HepG2 (cell line): ENCODE data around the gene DOCK2. TPM values are rescaled to one million over a fixed set of nuclear protein-coding genes. Genes with fewer than 3 reads are reported as not detected.

ENCODE experiments used
- ATAC-seq: fragments of 200-7000 bp; cut with Tn5 transposase; 3 replicates; pipeline ENCODE4 v1.9.1; 2020; ENCODE audit warnings: mild to moderate bottlenecking, moderate library complexity
- BruUV-seq: library from RNA; stranded (reverse); fragments of 400-500 nt; replicated peaks from 2 replicates; lab custom pipeline; 2021; lab: Mats Ljungman, UMichigan
- CTCF ChIA-PET: fragments of 300-600 bp; formaldehyde crosslinking; extraction: SDS; loops from one replicate; lab custom pipeline; 2021; ENCODE audit warnings: low total read pairs, inconsistent platforms, low intra/inter-chr PET ratio; lab: Yijun Ruan, JAX
- POLR2A ChIA-PET: fragments of 350-600 bp; sonication (Branson Sonifier 250); formaldehyde crosslinking; loops from one replicate; lab custom pipeline; 2020; ENCODE audit warnings: antibody characterized with exemption, inconsistent platforms; lab: Yijun Ruan, JAX
- DNase-seq: peaks from one replicate; pipeline ENCODE4 v3.0.0-alpha.2; 2015; ENCODE audit warnings: low spot score
- FAIRE-seq: peaks from 3 replicates; lab custom pipeline; 2011; peaks lifted over from hg19 to GRCh38; lab: Jason Lieb, UNC
- H2AFZ ChIP-seq: one replicate; pipeline ENCODE4 v1.6.1; 2011; ENCODE audit warnings: low read length, inconsistent platforms
- H3K27ac ChIP-seq: fragments of 300-600 bp; 3 replicates; pipeline ENCODE4 v1.8.0; 2011; ENCODE audit warnings: mixed run types, mild to moderate bottlenecking, mixed read lengths, low read length, inconsistent platforms; ENCODE audit not compliant: insufficient read depth; ENCODE audit errors: extremely low read length
- H3K27me3 ChIP-seq, 2 experiments: fragments of 200-600 bp in 1 of 2; 2 replicates in 1 of 2; 3 replicates in 1 of 2; pipeline versions ENCODE4 v1.6.0 to v1.8.0; 2011; ENCODE audit warnings: low read length in 2 of 2, mild to moderate bottlenecking in 2 of 2, moderate library complexity in 2 of 2, inconsistent platforms in 1 of 2; ENCODE audit not compliant: insufficient read depth in 2 of 2, control insufficient read depth in 1 of 2
- H3K36me3 ChIP-seq, 2 experiments: fragments of 200-600 bp in 1 of 2; replicated peaks in 1 of 2; 2 replicates in 1 of 2; 3 replicates in 1 of 2; pipeline versions ENCODE4 v1.5.1 to v1.8.0; 2011; ENCODE audit warnings: low read length in 2 of 2, inconsistent platforms in 1 of 2; ENCODE audit not compliant: insufficient read depth in 2 of 2, control insufficient read depth in 1 of 2
- H3K4me1 ChIP-seq: 2 replicates; pipeline ENCODE4 v1.5.1; 2012; ENCODE audit warnings: low read length, inconsistent platforms; ENCODE audit not compliant: insufficient read depth
- H3K4me2 ChIP-seq: 2 replicates; pipeline ENCODE4 v1.6.0; 2011; ENCODE audit warnings: low read depth, low read length, inconsistent platforms
- H3K4me3 ChIP-seq, 3 experiments: fragments of 200-600 bp in 1 of 3; sonication (generic), shearing (Covaris generic) in 1 of 3; replicated peaks in 1 of 3; 2 replicates each; pipeline ENCODE4 v1.5.1; 2011 to 2016; ENCODE audit warnings: low read length in 3 of 3, inconsistent platforms in 2 of 3, low read depth in 2 of 3, mild to moderate bottlenecking in 2 of 3, control low read depth in 1 of 3, mixed read lengths in 1 of 3; ENCODE audit not compliant: insufficient read depth in 1 of 3
- H3K79me2 ChIP-seq: one replicate; pipeline ENCODE4 v1.6.1; 2011; ENCODE audit warnings: low read length, inconsistent platforms; ENCODE audit not compliant: insufficient read depth
- H3K9ac ChIP-seq: 2 replicates; pipeline ENCODE4 v1.6.0; 2011; ENCODE audit warnings: mild to moderate bottlenecking, low read depth, low read length, inconsistent platforms; ENCODE audit not compliant: insufficient read depth
- H3K9me3 ChIP-seq: 2 replicates; pipeline ENCODE4 v1.5.1; 2012; ENCODE audit warnings: mild to moderate bottlenecking, low read length
- H4K20me1 ChIP-seq: 2 replicates; pipeline ENCODE4 v1.6.0; 2011; ENCODE audit warnings: inconsistent platforms, mild to moderate bottlenecking, low read length, moderate library complexity; ENCODE audit not compliant: insufficient read depth
- ATF2 ChIP-seq: sonication (generic); formaldehyde crosslinking; IDR thresholded peaks from 2 replicates; pipeline ENCODE4 v1.4.0; 2020; ENCODE audit warnings: missing genetic modification reagents
- KDM5B ChIP-seq: sonication (generic); formaldehyde crosslinking; IDR thresholded peaks from 2 replicates; pipeline ENCODE4 v1.4.0; 2020; ENCODE audit warnings: missing genetic modification reagents, mild to moderate bottlenecking, borderline replicate concordance
- MTF2 ChIP-seq: sonication (generic); formaldehyde crosslinking; IDR thresholded peaks from 2 replicates; pipeline ENCODE4 v1.5.0; 2020; ENCODE audit warnings: missing genetic modification reagents, borderline replicate concordance
- PAF1 ChIP-seq: IDR thresholded peaks from 2 replicates; pipeline ENCODE4 v1.6.1; 2016; ENCODE audit warnings: missing genetic modification reagents, missing compliant biosample characterization
- PREB ChIP-seq: sonication (generic); formaldehyde crosslinking; IDR thresholded peaks from 2 replicates; pipeline ENCODE4 v1.4.0; 2020; ENCODE audit warnings: missing genetic modification reagents
- ZHX1 ChIP-seq: sonication (generic); formaldehyde crosslinking; IDR thresholded peaks from 2 replicates; pipeline ENCODE4 v1.8.1; 2022; ENCODE audit warnings: low read depth, mild to moderate bottlenecking, missing genetic modification reagents
- ZNF253 ChIP-seq: sonication (generic); formaldehyde crosslinking; IDR thresholded peaks from 2 replicates; pipeline ENCODE4 v1.8.0; 2022; ENCODE audit warnings: mild to moderate bottlenecking, missing genetic modification reagents, borderline replicate concordance
- ZNF367 ChIP-seq: sonication (generic); formaldehyde crosslinking; IDR thresholded peaks from 2 replicates; pipeline ENCODE4 v1.4.0; 2020; ENCODE audit warnings: missing genetic modification reagents, borderline replicate concordance
- ZNF574 ChIP-seq: sonication (generic); formaldehyde crosslinking; IDR thresholded peaks from 2 replicates; pipeline ENCODE4 v1.4.0; 2020; ENCODE audit warnings: missing genetic modification reagents
- ZNF747 ChIP-seq: sonication (generic); formaldehyde crosslinking; IDR thresholded peaks from 2 replicates; pipeline ENCODE4 v1.8.1; 2023; ENCODE audit warnings: missing genetic modification reagents, mild to moderate bottlenecking, borderline replicate concordance
- WGBS: methylation state at CpG from one replicate; pipeline ENCODE4 v1.1.6; 2017; ENCODE audit warnings: low lambda C conversion rate; 5-methylcytosine and 5-hydroxymethylcytosine counted together
- in situ Hi-C: cut with HindIII; loops from 2 replicates; pipeline ENCODE4 v1.10.0; 2017; ENCODE audit warnings: low pct_unique_long_range_greater_than_20kb; ENCODE audit not compliant: extremely low pct_ligation_motif_present
- intact Hi-C: fragments of 100-400 bp; cut with micrococcal nuclease; formaldehyde crosslinking; loops from one replicate; pipeline ENCODE4 v1.10.0; 2022; ENCODE audit not compliant: unreplicated experiment
- polyA plus RNA-seq, 8 experiments: library from polyadenylated mRNA; depleted of rRNA in 3 of 8; stranded (reverse) in 7 of 8; unstranded in 1 of 8; fragments of >200 nt; fragmentation: Illumina TruSeq in 4 of 8; extraction: Trizol in 4 of 8; gene quantifications; 2 replicates each; pipeline versions ENCODE4 v1.2.1 to v1.2.3, GENCODE V29; 2011 to 2016; ENCODE audit warnings: low read depth in 4 of 8, missing spikeins in 1 of 8, mixed read lengths in 1 of 8; ENCODE audit not compliant: insufficient read depth in 1 of 8
- total RNA-seq, 5 experiments: library from RNA; depleted of rRNA; stranded (reverse); fragments of >200 nt; fragmentation: Illumina TruSeq; extraction: Trizol; gene quantifications; 2 replicates each; pipeline ENCODE4 v1.2.3, GENCODE V29; 2016; ENCODE audit warnings: low read depth in 1 of 5
- TF ChIP-seq, protein P1 (sequence below): conservative IDR thresholded peaks from 2 replicates; pipeline ENCODE4 v1.6.1; 2018; ENCODE audit warnings: missing genetic modification reagents

DOCK2 gene
- total and polyA plus RNA-seq, 2 of the 13 experiments (the other 11 are each of a cell fraction or from before 2014, with no cell fraction given) = not detected

GRCh38 chr5:169636477-169637084, 494 bp upstream of the DOCK2 start:
- Histone ChIP-seq H3K4me2 (no peak overlapping the region), H3K9ac (no peak overlapping the region), H3K4me1 (no peaks in the 10 kb centered on the region), H3K27me3 (no peaks in the 10 kb centered on the region; a peak in 2 of 5 replicates), H3K36me3 (no peaks in the 10 kb centered on the region), H4K20me1 (no peaks in the 10 kb centered on the region), H3K79me2 (no peaks in the 10 kb centered on the region), H3K9me3 (no peaks in the 10 kb centered on the region), H2AFZ (no peak overlapping the region), H3K27ac (no peak overlapping the region), H3K4me3 (no peak overlapping the region)
- ChIA-PET CTCF (no interaction called here), POLR2A (no interaction called here)
- WGBS = 61% methylated on average over 20 of the region's 23 CpGs
- BruUV-seq = no TSS peak
- no peak for DNase-seq
- no peak for FAIRE-seq
- TF ChIP-seq PREB (CRISPR knock-in tag) = no peak
- TF ChIP-seq ZHX1 (CRISPR knock-in tag) = no peak
- TF ChIP-seq, protein P1, sequence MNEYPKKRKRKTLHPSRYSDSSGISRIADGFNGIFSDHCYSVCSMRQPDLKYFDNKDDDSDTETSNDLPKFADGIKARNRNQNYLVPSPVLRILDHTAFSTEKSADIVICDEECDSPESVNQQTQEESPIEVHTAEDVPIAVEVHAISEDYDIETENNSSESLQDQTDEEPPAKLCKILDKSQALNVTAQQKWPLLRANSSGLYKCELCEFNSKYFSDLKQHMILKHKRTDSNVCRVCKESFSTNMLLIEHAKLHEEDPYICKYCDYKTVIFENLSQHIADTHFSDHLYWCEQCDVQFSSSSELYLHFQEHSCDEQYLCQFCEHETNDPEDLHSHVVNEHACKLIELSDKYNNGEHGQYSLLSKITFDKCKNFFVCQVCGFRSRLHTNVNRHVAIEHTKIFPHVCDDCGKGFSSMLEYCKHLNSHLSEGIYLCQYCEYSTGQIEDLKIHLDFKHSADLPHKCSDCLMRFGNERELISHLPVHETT (CRISPR knock-in tag) = no peak
- TF ChIP-seq PAF1 (CRISPR knock-in tag) = no peak
- TF ChIP-seq ATF2 = no peak
- TF ChIP-seq ZNF253 (CRISPR knock-in tag) = no peak
- TF ChIP-seq ZNF574 = no peak
- TF ChIP-seq KDM5B (CRISPR knock-in tag) = no peak
- TF ChIP-seq ZNF747 (CRISPR knock-in tag) = no peak
- no peak for TF ChIP-seq MTF2 (CRISPR knock-in tag)
- TF ChIP-seq ZNF367 = no peak
- in situ Hi-C loops = no loop called here
- no peak for ATAC-seq
- intact Hi-C loops = no loop called here
